OCI-LY1 (cell line): ENCODE results near the gene ARHGAP6.

Source experiments
- H2AFZ ChIP-seq: fragments of 200-600 bp; sonication (generic), shearing (Covaris generic); 2 replicates; pipeline ENCODE4 v1.6.0; 2014; ENCODE audit warnings: antibody characterized with exemption, mild to moderate bottlenecking, low read length
- H3F3A ChIP-seq: fragments of 200-600 bp; sonication (generic), shearing (Covaris generic); 2 replicates; pipeline ENCODE4 v1.6.0; 2014; ENCODE audit warnings: mild to moderate bottlenecking, antibody characterized with exemption, low read length, moderate library complexity; ENCODE audit not compliant: insufficient read depth
- H3K27ac ChIP-seq: fragments of 200-600 bp; sonication (generic); 2 replicates; pipeline ENCODE4 v1.5.1; 2014; ENCODE audit warnings: low read length, mixed run types, mild to moderate bottlenecking, low read depth; ENCODE audit not compliant: poor library complexity, severe bottlenecking
- H3K27me3 ChIP-seq: fragments of 200-600 bp; sonication (generic); 2 replicates; pipeline ENCODE4 v1.6.0; 2014; ENCODE audit warnings: antibody characterized with exemption, mild to moderate bottlenecking, low read length, moderate library complexity; ENCODE audit not compliant: insufficient read depth
- H3K36me3 ChIP-seq: fragments of 200-600 bp; sonication (generic); 2 replicates; pipeline ENCODE4 v1.6.1; 2014; ENCODE audit warnings: mild to moderate bottlenecking, antibody characterized with exemption, low read length, moderate library complexity, mixed read lengths; ENCODE audit not compliant: insufficient read depth
- H3K4me1 ChIP-seq: fragments of 200-600 bp; sonication (generic); 2 replicates; pipeline ENCODE4 v1.5.1; 2014; ENCODE audit warnings: mild to moderate bottlenecking, low read length, moderate library complexity; ENCODE audit not compliant: insufficient read depth, severe bottlenecking
- H3K4me2 ChIP-seq: fragments of 200-600 bp; sonication (generic), shearing (Covaris generic); 2 replicates; pipeline ENCODE4 v1.6.1; 2014; ENCODE audit warnings: low read length
- H3K4me3 ChIP-seq: fragments of 200-600 bp; sonication (generic); 2 replicates; pipeline ENCODE4 v1.5.1; 2014; ENCODE audit warnings: low read length, low read depth, mild to moderate bottlenecking, mixed read lengths; ENCODE audit not compliant: poor library complexity, severe bottlenecking
- H3K79me2 ChIP-seq: fragments of 200-600 bp; shearing (Covaris generic); 2 replicates; pipeline ENCODE4 v1.6.1; 2016; ENCODE audit warnings: mixed run types, low read length, mixed read lengths; ENCODE audit not compliant: insufficient read depth
- H3K9ac ChIP-seq: fragments of 200-600 bp; sonication (generic), shearing (Covaris generic); 2 replicates; pipeline ENCODE4 v1.6.1; 2014; ENCODE audit warnings: mild to moderate bottlenecking, low read length, mixed read lengths
- H3K9me2 ChIP-seq: fragments of 200-600 bp; sonication (generic), shearing (Covaris generic); 2 replicates; pipeline ENCODE4 v1.6.1; 2014; ENCODE audit warnings: low read depth, mild to moderate bottlenecking, low read length, mixed read lengths
- H3K9me3 ChIP-seq: fragments of 200-600 bp; shearing (Covaris generic); 2 replicates; pipeline ENCODE4 v1.6.1; 2014; ENCODE audit warnings: low read length, mixed read lengths
- H4K20me1 ChIP-seq: fragments of 200-600 bp; sonication (generic), shearing (Covaris generic); 2 replicates; pipeline ENCODE4 v1.6.0; 2016; ENCODE audit warnings: mild to moderate bottlenecking, low read length; ENCODE audit not compliant: insufficient read depth
- CTCF ChIP-seq: fragments of 200-600 bp; sonication (generic), shearing (Covaris generic); IDR thresholded peaks from 2 replicates; pipeline ENCODE4 v1.5.1; 2017; ENCODE audit warnings: mild to moderate bottlenecking, antibody characterized with exemption, low read length, moderate library complexity, mixed read lengths
- EZH2 ChIP-seq: fragments of 200-600 bp; sonication (generic), shearing (Covaris generic); IDR thresholded peaks from 2 replicates; pipeline ENCODE4 v1.8.0; 2017; ENCODE audit warnings: borderline replicate concordance, mixed run types, mild to moderate bottlenecking, antibody characterized with exemption, low read length, moderate library complexity, mixed read lengths

The ARHGAP6 gene

GRCh38 chrX:11629593-11630211 is 36.0 kb downstream of the ARHGAP6 start:
- no peaks in the 10 kb centered on the region for H3K9me3 ChIP-seq
- H3K79me2 ChIP-seq: no peaks in the 10 kb centered on the region
- TF ChIP-seq EZH2 (no peak), CTCF (no peak)
- no peaks in the 10 kb centered on the region for H4K20me1 ChIP-seq
- H3K9me2 ChIP-seq: no peaks in the 10 kb centered on the region
- H3K4me2 ChIP-seq: no peak overlapping the region
- H3K9ac ChIP-seq: no peak overlapping the region
- H3F3A ChIP-seq: no peaks in the 10 kb centered on the region
- no peak overlapping the region for H3K27ac ChIP-seq
- H2AFZ ChIP-seq: no peak overlapping the region
- H3K36me3 ChIP-seq: no peaks in the 10 kb centered on the region
- H3K4me3 ChIP-seq: no peak overlapping the region
- H3K27me3 ChIP-seq: no peaks in the 10 kb centered on the region
- no peaks in the 10 kb centered on the region for H3K4me1 ChIP-seq

- Histone ChIP-seq H3K79me2 (no peaks in the 10 kb centered on the region), H3K27ac (no peak overlapping the region), H3K4me2 (no peak overlapping the region), H3K4me3 (no peak overlapping the region), H3K4me1 (no peaks in the 10 kb centered on the region), H3F3A (no peaks in the 10 kb centered on the region), H3K9me3 (no peaks in the 10 kb centered on the region), H2AFZ (no peak overlapping the region), H3K9ac (no peak overlapping the region), H3K36me3 (no peaks in the 10 kb centered on the region), H4K20me1 (no peaks in the 10 kb centered on the region), H3K27me3 (no peaks in the 10 kb centered on the region), H3K9me2 (no peaks in the 10 kb centered on the region)
- no peak for TF ChIP-seq CTCF
- TF ChIP-seq EZH2: no peak
Observed at GRCh38 chrX:11628399-11628798, 37.3 kb downstream of the ARHGAP6 start.

- no peak overlapping the region for H3K4me2 ChIP-seq
- no peak overlapping the region for H2AFZ ChIP-seq
- no peaks in the 10 kb centered on the region for H3F3A ChIP-seq
- no peaks in the 10 kb centered on the region for H3K4me1 ChIP-seq
- no peak overlapping the region for H3K27ac ChIP-seq
- no peak overlapping the region for H3K4me3 ChIP-seq
- H3K9me3 ChIP-seq: no peaks in the 10 kb centered on the region
- H3K9ac ChIP-seq: no peak overlapping the region
- TF ChIP-seq EZH2 (no peak), CTCF (no peak)
- H3K79me2 ChIP-seq: no peaks in the 10 kb centered on the region
- H3K9me2 ChIP-seq: no peaks in the 10 kb centered on the region
- H3K27me3 ChIP-seq: no peaks in the 10 kb centered on the region
- H3K36me3 ChIP-seq: no peaks in the 10 kb centered on the region
- no peaks in the 10 kb centered on the region for H4K20me1 ChIP-seq
Observed at GRCh38 chrX:11626351-11626750, 39.4 kb downstream of the ARHGAP6 start.
